IPS-15b (cell line): Measurements from ENCODE around the gene SMCO2.

Experiments
- H3K27me3 ChIP-seq: one replicate; pipeline ENCODE4 v1.6.1; 2013; ENCODE audit warnings: low read length; ENCODE audit not compliant: control insufficient read depth, insufficient read depth
- H3K36me3 ChIP-seq: one replicate; pipeline ENCODE4 v1.6.1; 2013; ENCODE audit warnings: low read length; ENCODE audit not compliant: control insufficient read depth, insufficient read depth
- H3K4me1 ChIP-seq: one replicate; pipeline ENCODE4 v1.6.1; 2013; ENCODE audit warnings: mild to moderate bottlenecking, low read length; ENCODE audit not compliant: control insufficient read depth, insufficient read depth
- H3K4me3 ChIP-seq: one replicate; pipeline ENCODE4 v1.5.1; 2013; ENCODE audit warnings: low read depth, low read length
- H3K9ac ChIP-seq: one replicate; pipeline ENCODE4 v1.6.1; 2013; ENCODE audit warnings: low read depth, mild to moderate bottlenecking, low read length
- H3K9me3 ChIP-seq: one replicate; pipeline ENCODE4 v1.6.1; 2013; ENCODE audit warnings: mild to moderate bottlenecking, low read length; ENCODE audit not compliant: control insufficient read depth, insufficient read depth

The SMCO2 gene

DNA sequence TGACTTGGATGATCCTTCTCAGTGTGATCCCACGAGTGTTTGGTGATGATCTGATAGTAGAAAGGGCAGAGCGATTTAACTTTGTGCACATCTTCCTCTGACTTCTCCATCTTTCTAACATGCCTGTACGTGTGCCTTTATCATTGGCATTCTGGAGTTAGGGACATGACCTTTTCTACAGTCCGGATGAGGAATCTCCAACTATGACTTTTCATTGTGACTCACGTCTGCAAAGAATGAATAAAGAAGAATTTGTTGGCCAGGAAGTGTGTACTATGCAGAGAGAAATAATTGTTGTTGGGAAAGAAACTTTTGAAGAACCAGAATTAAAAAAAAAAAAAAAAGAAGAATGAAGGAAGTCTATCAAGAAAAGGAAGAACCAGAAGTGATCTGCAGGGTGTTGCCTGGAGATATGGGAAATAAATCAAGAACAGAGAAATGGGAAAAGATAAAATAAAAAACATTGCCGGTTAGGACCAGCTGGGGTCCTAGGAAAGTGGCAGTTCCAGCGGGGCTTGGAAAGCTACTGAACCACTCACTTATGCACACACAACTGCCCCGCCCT is 102.8 kb downstream of the SMCO2 start:
- no peaks in the 10 kb centered on the region for H3K27me3 ChIP-seq
- peaks cover 14% of the 10 kb centered on the region for H3K4me1 ChIP-seq
- H3K9me3 ChIP-seq: no peaks in the 10 kb centered on the region
- no peaks in the 10 kb centered on the region for H3K36me3 ChIP-seq
- no peak overlapping the region for H3K4me3 ChIP-seq
- H3K9ac ChIP-seq: no peak overlapping the region

GRCh38 chr12:27549801-27550652 is 103.5 kb downstream of the SMCO2 start:
- Histone ChIP-seq H3K9me3 (no peaks in the 10 kb centered on the region), H3K4me3 (no peak overlapping the region), H3K36me3 (no peaks in the 10 kb centered on the region), H3K4me1 (peaks cover 14% of the 10 kb centered on the region), H3K9ac (no peak overlapping the region), H3K27me3 (no peaks in the 10 kb centered on the region)

DNA sequence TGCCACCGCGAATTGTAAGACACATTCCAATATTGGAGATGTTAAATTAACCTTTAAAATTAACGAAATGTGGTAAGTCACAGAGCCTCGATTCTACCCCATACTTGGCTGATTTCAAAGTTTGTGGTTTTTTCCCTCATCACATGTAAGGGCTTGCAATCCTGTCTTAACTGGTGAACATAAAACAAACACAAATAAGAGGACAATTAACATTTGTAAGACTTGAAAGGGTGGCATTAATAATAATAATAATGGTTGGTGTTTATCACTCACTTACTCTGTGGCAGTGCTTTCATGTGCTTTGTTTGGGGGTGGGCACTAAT is 104.1 kb downstream of the SMCO2 start:
- Histone ChIP-seq H3K4me1 (peaks cover 14% of the 10 kb centered on the region), H3K36me3 (no peaks in the 10 kb centered on the region), H3K9me3 (no peaks in the 10 kb centered on the region), H3K4me3 (no peak overlapping the region), H3K27me3 (no peaks in the 10 kb centered on the region), H3K9ac (no peak overlapping the region)

- no peak overlapping the region for H3K9ac ChIP-seq
- no peaks in the 10 kb centered on the region for H3K27me3 ChIP-seq
- H3K9me3 ChIP-seq: no peaks in the 10 kb centered on the region
- no peak overlapping the region for H3K4me3 ChIP-seq
- H3K36me3 ChIP-seq: no peaks in the 10 kb centered on the region
- peaks cover 14% of the 10 kb centered on the region for H3K4me1 ChIP-seq
These were observed 104.8 kb downstream of the SMCO2 start for GRCh38 chr12:27551172-27551840.
